Epithelial cell of proximal tubule (primary cell): ENCODE results near the gene FEM1A. TPM values are rescaled to one million over a fixed set of nuclear protein-coding genes. Genes with fewer than 3 reads are reported as not detected.
A peak's percentile ranks its signal among the peaks of the same experiment; 100 is the strongest.
"Not testable (repeated sequence)": the region's sequence is repeated elsewhere in the genome, so short reads cannot be mapped to it uniquely, and the experiment has no call there.

Source experiments
- DNase-seq: peaks from one replicate; pipeline ENCODE4 v3.0.0-alpha.2; 2011; ENCODE audit warnings: low read depth
- H3K4me3 ChIP-seq: 2 replicates; pipeline ENCODE4 v1.5.1; 2011; ENCODE audit warnings: low read depth, mild to moderate bottlenecking, low read length
- total RNA-seq: library from RNA; depleted of rRNA; stranded (reverse); fragments of >200 nt; gene quantifications from 2 replicates; pipeline ENCODE4 v1.2.3, GENCODE V29; 2015
- TF ChIP-seq, protein P1 (sequence below): conservative IDR thresholded peaks from 2 replicates; pipeline ENCODE4 v1.5.1; 2012; ENCODE audit warnings: low read depth, mild to moderate bottlenecking, low read length

FEM1A gene, protein sequence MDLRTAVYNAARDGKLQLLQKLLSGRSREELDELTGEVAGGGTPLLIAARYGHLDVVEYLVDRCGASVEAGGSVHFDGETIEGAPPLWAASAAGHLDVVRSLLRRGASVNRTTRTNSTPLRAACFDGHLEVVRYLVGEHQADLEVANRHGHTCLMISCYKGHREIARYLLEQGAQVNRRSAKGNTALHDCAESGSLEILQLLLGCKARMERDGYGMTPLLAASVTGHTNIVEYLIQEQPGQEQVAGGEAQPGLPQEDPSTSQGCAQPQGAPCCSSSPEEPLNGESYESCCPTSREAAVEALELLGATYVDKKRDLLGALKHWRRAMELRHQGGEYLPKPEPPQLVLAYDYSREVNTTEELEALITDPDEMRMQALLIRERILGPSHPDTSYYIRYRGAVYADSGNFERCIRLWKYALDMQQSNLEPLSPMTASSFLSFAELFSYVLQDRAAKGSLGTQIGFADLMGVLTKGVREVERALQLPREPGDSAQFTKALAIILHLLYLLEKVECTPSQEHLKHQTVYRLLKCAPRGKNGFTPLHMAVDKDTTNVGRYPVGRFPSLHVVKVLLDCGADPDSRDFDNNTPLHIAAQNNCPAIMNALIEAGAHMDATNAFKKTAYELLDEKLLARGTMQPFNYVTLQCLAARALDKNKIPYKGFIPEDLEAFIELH
- total RNA-seq, result 10.4 and 16.3 TPM in 2 replicates

DNA sequence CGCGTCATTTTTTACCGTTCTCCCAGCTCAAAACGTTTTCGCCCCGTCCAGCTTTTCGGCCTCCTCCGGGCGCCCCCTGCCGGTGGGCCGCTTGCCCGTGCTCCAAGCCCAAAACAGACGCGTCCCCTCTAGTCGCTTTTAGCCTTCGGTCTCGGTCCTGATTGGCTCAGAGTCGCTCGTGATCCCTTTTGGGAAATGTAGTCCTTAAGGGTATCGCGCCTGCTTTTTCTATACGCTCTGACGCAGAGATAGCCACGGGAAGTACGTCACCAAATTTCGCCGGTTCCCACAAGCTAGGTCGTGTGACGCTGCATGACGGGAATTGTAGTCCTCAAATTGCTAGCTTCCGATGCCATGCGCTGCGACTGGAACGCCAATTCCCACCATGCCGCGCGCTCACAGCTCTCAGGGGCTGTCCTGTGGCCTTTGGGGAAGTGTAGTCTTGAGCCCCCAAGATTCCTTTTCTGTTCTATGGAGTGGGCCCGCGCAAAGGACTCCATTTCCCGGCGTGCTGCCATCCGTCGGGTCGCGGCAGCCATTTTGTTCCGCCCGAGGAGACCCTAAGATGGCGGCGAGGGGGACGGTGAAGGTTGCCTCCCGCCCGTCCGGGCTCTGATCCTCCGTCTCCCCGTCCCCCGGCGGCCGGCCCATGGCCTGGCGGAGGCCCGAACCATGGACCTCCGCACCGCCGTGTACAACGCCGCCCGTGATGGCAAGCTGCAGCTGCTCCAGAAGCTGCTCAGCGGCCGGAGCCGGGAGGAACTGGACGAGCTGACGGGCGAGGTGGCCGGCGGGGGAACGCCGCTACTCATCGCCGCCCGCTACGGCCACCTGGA is at the start of gene FEM1A:
Gene FEM1A (plus strand): TSS at position 552 of the 836 bp plus-strand sequence. CDS start 121 bp downstream, at position 673.
- DNase-seq, result peak; percentile 100
- H3K4me3 ChIP-seq, result peak within 1 kb of the TSS; percentile 76
- TF ChIP-seq, protein P1, sequence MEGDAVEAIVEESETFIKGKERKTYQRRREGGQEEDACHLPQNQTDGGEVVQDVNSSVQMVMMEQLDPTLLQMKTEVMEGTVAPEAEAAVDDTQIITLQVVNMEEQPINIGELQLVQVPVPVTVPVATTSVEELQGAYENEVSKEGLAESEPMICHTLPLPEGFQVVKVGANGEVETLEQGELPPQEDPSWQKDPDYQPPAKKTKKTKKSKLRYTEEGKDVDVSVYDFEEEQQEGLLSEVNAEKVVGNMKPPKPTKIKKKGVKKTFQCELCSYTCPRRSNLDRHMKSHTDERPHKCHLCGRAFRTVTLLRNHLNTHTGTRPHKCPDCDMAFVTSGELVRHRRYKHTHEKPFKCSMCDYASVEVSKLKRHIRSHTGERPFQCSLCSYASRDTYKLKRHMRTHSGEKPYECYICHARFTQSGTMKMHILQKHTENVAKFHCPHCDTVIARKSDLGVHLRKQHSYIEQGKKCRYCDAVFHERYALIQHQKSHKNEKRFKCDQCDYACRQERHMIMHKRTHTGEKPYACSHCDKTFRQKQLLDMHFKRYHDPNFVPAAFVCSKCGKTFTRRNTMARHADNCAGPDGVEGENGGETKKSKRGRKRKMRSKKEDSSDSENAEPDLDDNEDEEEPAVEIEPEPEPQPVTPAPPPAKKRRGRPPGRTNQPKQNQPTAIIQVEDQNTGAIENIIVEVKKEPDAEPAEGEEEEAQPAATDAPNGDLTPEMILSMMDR, result peak; percentile 99

- TF ChIP-seq, protein P1, result no peak
- DNase-seq, result no peak
Measured at GRCh38 chr19:4742723-4743646, 48.5 kb upstream of the FEM1A start.

GRCh38 chr19:4744451-4745174 is 46.9 kb upstream of the FEM1A start:
- DNase-seq, result no peak
- no peak overlapping the region for H3K4me3 ChIP-seq
- TF ChIP-seq, protein P1, result no peak

More at GRCh38 chr19:4742723-4743646, 48.5 kb upstream of the FEM1A start:
- H3K4me3 ChIP-seq, result no peak overlapping the region

DNA sequence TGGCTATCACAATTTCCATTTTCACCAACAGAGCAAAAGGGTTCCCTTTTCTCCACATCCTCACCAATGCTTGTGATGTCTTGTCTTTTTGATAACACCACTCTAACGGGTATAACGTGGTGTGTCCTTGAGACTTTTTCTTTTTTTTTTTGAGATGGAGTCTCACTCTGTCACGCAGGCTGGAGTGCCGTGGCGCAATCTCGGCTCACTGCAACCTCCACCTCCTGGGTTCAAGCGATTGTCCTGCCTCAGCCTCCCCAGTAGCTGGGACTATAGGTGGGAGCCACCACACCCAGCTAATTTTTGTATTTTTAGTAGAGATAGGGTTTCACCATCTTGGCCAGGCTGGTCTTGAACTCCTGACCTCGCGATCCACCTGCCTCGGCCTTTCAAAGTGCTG is 46.4 kb upstream of the FEM1A start:
- H3K4me3 ChIP-seq, DNase-seq: not testable (repeated sequence)

DNA sequence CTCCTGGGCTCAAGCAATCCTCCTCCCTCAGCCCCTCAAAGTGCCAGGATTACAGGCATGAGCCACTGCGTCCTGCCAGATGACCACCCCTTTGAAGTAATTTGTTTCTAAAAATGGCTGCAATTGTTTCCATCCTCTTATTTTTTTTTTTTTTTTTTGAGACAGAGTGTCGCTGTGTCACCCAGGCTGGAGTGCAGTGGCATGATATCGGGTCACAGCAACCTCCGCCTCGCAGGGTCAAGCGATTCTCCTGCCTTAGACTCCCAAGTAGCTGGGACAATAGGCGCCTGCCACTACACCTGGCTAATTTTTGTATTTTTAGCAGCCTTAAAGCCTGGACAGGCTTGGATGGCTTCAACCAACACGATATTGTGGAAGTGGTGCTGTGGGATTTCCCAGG is 45.5 kb upstream of the FEM1A start:
- TF ChIP-seq, protein P1, result no peak
- no peak overlapping the region for H3K4me3 ChIP-seq
- no peak for DNase-seq

DNA sequence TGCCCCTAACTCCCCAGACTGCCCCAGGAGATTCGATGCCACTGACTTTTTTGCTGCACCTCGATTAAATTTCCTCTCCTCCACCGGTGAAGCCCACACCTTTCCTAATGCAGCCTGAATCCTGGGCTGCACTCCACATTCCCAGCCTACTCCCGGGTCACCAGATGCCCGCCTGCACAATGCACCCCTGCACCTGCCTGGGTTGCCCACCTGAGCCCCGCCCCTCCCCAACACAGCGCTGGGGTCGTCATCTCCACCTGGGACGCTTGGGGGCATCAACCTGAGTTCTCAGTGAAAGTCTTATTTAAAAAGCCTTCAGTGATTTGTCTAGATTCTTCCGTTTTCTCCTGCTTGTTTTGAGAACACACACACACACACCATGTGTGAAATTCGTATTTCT is 43.3 kb upstream of the FEM1A start:
- H3K4me3 ChIP-seq, result no peak overlapping the region
- TF ChIP-seq, protein P1, result no peak
- DNase-seq, result no peak
